Sigmoid colon (tissue), 7 donors: ENCODE data around the gene UGT2B11. TPM values are rescaled to one million over a fixed set of nuclear protein-coding genes. Genes with fewer than 3 reads are reported as not detected.
"Not testable (repeated sequence)": the region's sequence is repeated elsewhere in the genome, so short reads cannot be mapped to it uniquely, and the experiment has no call there.

Experiments used
- DNase-seq: peaks from one replicate; pipeline ENCODE4 v3.0.0-alpha.2; 2019
- H3K27ac ChIP-seq, 4 donors: fragments of 200-600 bp; sonication (generic); one replicate each; pipeline ENCODE4 v1.5.1; 2016 to 2019; ENCODE audit warnings: mild to moderate bottlenecking in 1 of 4
- H3K27me3 ChIP-seq, 3 donors: fragments of 200-600 bp; sonication (generic); one replicate each; pipeline ENCODE4 v1.5.1; 2019; ENCODE audit warnings: mild to moderate bottlenecking in 1 of 3
- H3K36me3 ChIP-seq, 4 donors: fragments of 200-600 bp; sonication (generic); one replicate each; pipeline ENCODE4 v1.5.1; 2016 to 2019
- H3K4me1 ChIP-seq, 4 donors: fragments of 200-600 bp; sonication (generic); one replicate each; pipeline ENCODE4 v1.5.1; 2017 to 2019
- H3K4me3 ChIP-seq, 4 donors: fragments of 200-600 bp; sonication (generic); one replicate each; pipeline ENCODE4 v1.5.1; 2017 to 2019; ENCODE audit warnings: mild to moderate bottlenecking in 2 of 4, moderate library complexity in 1 of 4
- H3K9me3 ChIP-seq, 4 donors: fragments of 200-600 bp in 3 of 4; sonication (generic) in 3 of 4; one replicate each; pipeline versions ENCODE4 v1.5.1 to v1.6.1; 2013 to 2019
- CTCF ChIP-seq, 4 experiments: fragments of 450-650 bp in 3 of 4; fragments of 200-600 bp in 1 of 4; IDR thresholded peaks; one replicate each; pipeline ENCODE4 v1.5.1; 2016 to 2019; ENCODE audit warnings: antibody characterized with exemption in 4 of 4, mild to moderate bottlenecking in 3 of 4, moderate library complexity in 2 of 4
- WGBS, 2 donors: extraction: QIAGEN DNeasy Blood & Tissue Kit; methylation state at CpG; one replicate each; pipeline ENCODE4 v1.1.7; 2013; 5-methylcytosine and 5-hydroxymethylcytosine counted together
- intact Hi-C: fragments of 100-400 bp; cut with DNase I; formaldehyde crosslinking; loops from one replicate; pipeline ENCODE4 v1.15.1; 2023
- polyA plus RNA-seq, 3 donors: library from polyadenylated mRNA; stranded (reverse); fragments of 200-250 nt; gene quantifications; one replicate each; pipeline ENCODE4 v1.2.3, GENCODE V29; 2013
- total RNA-seq, 4 donors: library from RNA; depleted of rRNA; stranded (reverse); fragments of >200 nt; gene quantifications; one replicate each; pipeline ENCODE4 v1.1.0, GENCODE V29; 2016
- donor health status: healthy with polysubstance abuse.
- donor health status: Bipolar disorder and iron deficiency.
- donor health status: healthy.

The UGT2B11 gene
- total and polyA plus RNA-seq, 7 donors, result 0.06 to 0.49 TPM; not detected in 5

GRCh38 chr4:69194166-69194565 lies 20.4 kb downstream of the UGT2B11 start:
- Histone ChIP-seq H3K27me3 (no peaks in the 10 kb centered on the region), H3K9me3 (no peaks in the 10 kb centered on the region), H3K4me1 (no peaks in the 10 kb centered on the region), H3K36me3 (no peaks in the 10 kb centered on the region), H3K4me3 (no peak overlapping the region), H3K27ac (no peak overlapping the region)
- DNase-seq, result no peak
- intact Hi-C loops, result no loop called here
- WGBS, 2 donors, result 91 to 94% methylated on average over 3 of the region's 3 CpGs
- TF ChIP-seq CTCF (IDR thresholded peaks at IDR 0.05), result no peak

GRCh38 chr4:69191905-69192304 lies 22.6 kb downstream of the UGT2B11 start:
- DNase-seq, H3K4me3 ChIP-seq, H3K9me3 ChIP-seq, H3K4me1 ChIP-seq, H3K36me3 ChIP-seq, H3K27ac ChIP-seq, H3K27me3 ChIP-seq, intact Hi-C loops: not testable (repeated sequence)
- WGBS, 2 donors, result 85% methylated on average over 3 of the region's 3 CpGs

GRCh38 chr4:69190621-69191020 lies 23.9 kb downstream of the UGT2B11 start:
- WGBS, 2 donors, result 45 to 58% methylated on average over 1 of the region's 1 CpG
- H3K36me3 ChIP-seq, intact Hi-C loops, H3K27me3 ChIP-seq, H3K27ac ChIP-seq, H3K4me3 ChIP-seq, H3K9me3 ChIP-seq, DNase-seq, H3K4me1 ChIP-seq: not testable (repeated sequence)

GRCh38 chr4:69181519-69182169 lies 32.9 kb downstream of the UGT2B11 start:
- 84 to 95% methylated on average over 6 of the region's 6 CpGs for WGBS, 2 donors
- H3K36me3 ChIP-seq, H3K27ac ChIP-seq, H3K4me1 ChIP-seq, H3K4me3 ChIP-seq, DNase-seq, H3K27me3 ChIP-seq, H3K9me3 ChIP-seq, intact Hi-C loops: not testable (repeated sequence)

GRCh38 chr4:69179817-69180216 lies 34.7 kb downstream of the UGT2B11 start:
- H3K4me1 ChIP-seq, H3K27me3 ChIP-seq, H3K9me3 ChIP-seq, H3K4me3 ChIP-seq, H3K36me3 ChIP-seq, DNase-seq, H3K27ac ChIP-seq, intact Hi-C loops: not testable (repeated sequence)
- WGBS, 2 donors, result 94 to 98% methylated on average over 1 of the region's 1 CpG

- intact Hi-C loops, DNase-seq: not testable (repeated sequence)
- 43 to 45% methylated on average over 6 of the region's 6 CpGs for WGBS, 2 donors
Measured at GRCh38 chr4:69178751-69179205, 35.8 kb downstream of the UGT2B11 start.

GRCh38 chr4:69170233-69171134 lies 44.1 kb downstream of the UGT2B11 start:
- peak in 1 of 4 experiments; percentile 42 for TF ChIP-seq CTCF (IDR thresholded peaks at IDR 0.05)
- H3K36me3 ChIP-seq, DNase-seq, H3K4me3 ChIP-seq, H3K27me3 ChIP-seq, H3K27ac ChIP-seq, H3K4me1 ChIP-seq, H3K9me3 ChIP-seq: not testable (repeated sequence)
- intact Hi-C loops, result loop anchor here (1.0 kb wide), 1 partner anchor 672 kb away; no protein-coding TSS in a partner anchor
- 35 to 46% methylated on average over 2 of the region's 2 CpGs for WGBS, 2 donors

More at GRCh38 chr4:69178751-69179205, 35.8 kb downstream of the UGT2B11 start:
- H3K9me3 ChIP-seq, H3K4me1 ChIP-seq, H3K27me3 ChIP-seq, H3K4me3 ChIP-seq, H3K36me3 ChIP-seq, H3K27ac ChIP-seq: not testable (repeated sequence)

GRCh38 chr4:69169171-69169570 lies 45.4 kb downstream of the UGT2B11 start:
- H3K4me3 ChIP-seq, DNase-seq, H3K36me3 ChIP-seq, H3K27me3 ChIP-seq, intact Hi-C loops, H3K27ac ChIP-seq, H3K4me1 ChIP-seq, H3K9me3 ChIP-seq: not testable (repeated sequence)
- 78 to 93% methylated on average over 4 of the region's 4 CpGs for WGBS, 2 donors
